Measurements from ENCODE around the gene PRRC2A.

Gene PRRC2A

GRCh38 chr6:31654574-31655348 lies 34.2 kb downstream of the PRRC2A start:
- DNase-seq, result no peak

DNA sequence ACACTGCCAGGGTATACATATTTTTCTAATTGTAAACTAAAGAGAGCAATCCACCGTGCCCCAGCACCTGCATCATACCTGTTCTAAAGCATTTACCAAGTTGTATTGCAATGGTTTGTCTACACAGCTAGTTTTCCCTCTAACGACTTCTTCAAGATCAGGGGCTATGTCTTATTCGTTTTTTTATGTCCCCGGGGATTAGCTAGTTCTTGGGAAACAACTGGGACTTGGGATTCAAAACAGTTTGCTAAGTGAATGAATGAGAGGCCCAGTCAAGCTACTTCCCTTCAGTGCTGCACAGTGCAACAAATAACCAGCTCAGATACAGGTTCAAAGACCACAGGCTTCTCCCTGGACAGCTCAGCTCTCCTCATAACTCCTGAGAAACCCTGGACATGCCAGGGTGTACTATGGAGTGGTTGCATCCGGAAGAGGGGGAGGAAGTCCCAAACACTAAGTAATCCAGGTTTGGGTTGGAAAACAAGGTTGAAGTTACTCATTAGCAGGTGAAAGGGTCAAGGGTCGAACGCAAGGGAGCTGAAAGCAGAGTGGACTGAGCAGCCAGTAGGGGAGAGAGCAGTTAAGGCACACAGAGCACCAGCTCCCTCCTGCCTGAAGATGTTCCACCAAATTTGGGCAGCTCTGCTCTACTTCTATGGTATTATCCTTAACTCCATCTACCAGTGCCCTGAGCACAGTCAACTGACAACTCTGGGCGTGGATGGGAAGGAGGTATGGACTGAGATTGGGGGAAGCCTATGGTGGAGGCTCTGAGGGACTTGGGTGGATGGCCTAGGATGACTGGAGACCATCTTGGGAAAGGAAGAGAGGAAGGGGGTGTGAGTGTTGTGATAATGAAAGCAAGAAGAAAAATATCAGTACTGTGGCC lies 35.1 kb downstream of the PRRC2A start, which contains the start of gene APOM:
Gene APOM (plus strand): TSS at position 546 of the 889 bp plus-strand sequence. CDS start 73 bp downstream, at position 619.
- no peak for DNase-seq

DNA sequence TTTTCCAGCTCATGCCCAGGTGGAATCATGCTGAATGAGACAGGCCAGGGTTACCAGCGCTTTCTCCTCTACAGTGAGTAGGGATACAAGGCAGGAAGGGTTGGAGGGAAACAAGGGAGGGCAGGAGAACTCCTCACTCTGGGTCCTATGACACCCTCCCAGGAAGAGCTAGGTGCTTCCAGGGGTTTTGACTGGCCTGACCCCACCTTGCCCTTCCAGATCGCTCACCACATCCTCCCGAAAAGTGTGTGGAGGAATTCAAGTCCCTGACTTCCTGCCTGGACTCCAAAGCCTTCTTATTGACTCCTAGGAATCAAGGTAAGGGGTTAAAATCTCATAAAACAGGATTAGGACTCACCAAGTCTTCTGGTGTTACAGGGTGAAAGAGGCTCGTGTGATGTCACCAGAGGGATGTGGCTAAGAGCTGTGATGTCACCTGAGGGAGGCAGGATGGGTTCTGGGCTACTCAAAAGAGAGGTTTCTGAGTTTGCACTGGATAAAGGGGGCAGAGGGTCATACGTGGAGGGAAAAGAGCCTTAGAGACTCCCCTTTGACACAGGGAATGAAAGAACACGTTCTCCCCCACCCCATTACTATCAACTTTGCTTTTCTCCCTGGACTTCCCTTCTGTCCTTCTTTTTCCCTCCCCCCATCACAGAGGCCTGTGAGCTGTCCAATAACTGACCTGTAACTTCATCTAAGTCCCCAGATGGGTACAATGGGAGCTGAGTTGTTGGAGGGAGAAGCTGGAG lies 37.1 kb downstream of the PRRC2A start:
- DNase-seq, result peak; percentile 52

- DNase-seq, result no peak
These were observed 37.7 kb downstream of the PRRC2A start for GRCh38 chr6:31658158-31658688.

DNA sequence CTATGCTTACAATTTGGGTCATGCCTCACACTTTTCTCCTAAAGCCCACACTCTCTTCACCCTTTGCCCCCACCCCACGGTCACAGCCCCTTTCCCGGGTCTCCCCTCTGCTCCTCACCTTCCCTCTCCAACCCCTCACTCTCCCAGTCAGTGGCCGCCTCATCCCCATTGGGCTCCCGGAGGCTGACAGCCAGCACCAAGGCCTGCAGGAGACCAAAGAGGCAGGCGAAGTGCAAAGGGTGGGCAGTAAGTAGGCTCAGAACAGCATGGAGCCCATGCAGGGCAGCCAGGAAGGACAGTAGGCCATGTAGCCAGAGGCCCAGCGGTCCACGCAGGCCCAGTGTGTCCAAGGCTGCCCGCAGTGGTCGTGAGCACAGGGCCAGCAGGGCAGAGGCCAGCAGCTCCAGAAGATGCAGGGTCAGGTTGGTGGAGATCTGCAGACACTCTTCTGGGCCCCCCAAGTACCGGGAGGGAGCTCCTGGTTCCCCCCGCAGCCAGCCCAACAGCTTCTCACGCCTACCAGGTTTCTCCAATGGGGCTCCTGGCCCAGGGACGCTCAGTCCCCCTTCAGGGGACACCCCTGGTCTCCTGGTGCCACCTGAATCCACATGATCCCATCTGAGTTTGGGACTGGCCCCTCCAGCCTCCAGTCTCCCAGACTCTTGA lies 38.6 kb downstream of the PRRC2A start:
- no peak for DNase-seq

DNA sequence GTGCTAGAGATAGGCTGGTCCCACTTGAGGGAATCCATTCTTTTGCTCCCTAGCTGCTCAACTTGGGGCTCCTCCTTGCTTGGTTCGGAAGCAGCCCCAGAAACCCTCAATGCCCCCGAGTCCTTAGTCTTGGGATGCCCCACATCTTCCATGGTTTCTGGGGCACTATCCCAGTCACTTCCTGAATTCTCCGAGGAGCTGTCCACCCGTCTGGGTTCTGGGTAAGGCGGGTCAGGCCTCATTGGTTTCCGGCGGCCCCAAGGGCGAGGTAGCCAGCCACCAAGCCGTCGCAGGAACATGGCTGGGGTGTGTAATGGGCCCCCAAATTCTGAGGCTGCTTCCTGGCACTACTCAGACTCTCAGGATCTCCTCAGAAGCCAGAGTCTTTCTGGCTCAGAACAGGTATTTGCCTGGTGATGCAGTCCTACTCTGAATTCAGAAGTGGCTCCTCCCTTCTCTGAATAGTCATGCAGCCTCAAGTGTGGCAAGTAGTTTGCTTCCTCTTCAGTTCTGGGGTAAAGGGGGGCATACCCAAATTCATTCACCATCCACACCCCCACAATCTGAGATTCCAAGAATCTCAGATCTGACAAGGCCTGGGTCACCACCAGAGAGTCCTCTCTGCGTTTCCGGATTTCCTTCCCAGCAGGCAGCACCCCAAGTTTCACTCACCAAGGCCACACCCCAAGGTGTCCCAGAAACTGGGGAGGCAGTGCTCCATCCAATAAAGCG lies 39.3 kb downstream of the PRRC2A start:
- peak; percentile 50 for DNase-seq

DNA sequence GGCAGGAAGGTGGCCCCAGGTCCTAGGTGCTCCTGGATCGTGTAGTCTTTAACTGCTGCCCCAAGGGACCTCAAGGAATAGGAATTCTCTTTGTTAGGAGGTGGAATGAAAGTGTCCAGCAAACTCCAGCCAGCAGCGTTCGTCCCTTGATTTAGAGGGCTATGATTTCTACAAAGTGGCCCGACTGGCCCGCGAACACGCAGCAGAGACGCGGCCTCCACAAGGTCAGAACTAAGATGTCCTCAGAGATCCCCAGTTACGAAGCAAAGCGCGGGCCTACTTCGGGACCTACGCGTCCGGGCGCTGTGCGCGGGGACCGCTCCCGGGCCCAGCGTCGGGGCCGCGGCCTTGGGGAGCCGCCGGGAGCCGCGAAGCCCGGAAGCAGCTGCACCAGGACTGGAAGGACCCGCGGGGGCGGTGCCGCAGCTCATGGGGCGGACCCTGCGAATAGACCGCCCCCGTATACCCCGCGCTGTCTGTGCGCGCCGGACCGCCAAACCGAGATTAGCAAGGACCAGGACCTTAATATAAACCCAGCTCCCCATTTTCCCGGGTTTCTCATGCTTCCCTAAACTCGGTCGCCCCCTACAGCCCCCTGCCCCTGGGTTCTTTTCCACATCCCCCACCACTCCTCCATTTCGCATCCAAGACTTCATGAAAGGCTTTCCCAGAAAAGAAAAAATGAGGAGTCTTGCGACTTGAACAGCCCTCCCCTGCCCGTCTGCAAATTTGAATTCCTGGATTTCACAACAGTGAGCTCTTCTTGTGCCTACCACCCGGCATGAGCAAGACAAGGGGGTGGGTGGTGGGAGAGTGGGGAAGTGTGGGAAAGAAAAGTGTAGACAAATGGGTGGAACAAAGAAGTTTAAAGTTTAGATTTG lies 40.1 kb downstream of the PRRC2A start, which contains the start of gene C6orf47:
Gene C6orf47 (minus strand): TSS at position 398 of the 881 bp plus-strand sequence. CDS start 831 bp downstream, outside the sequence.
- peak; percentile 82 for DNase-seq

- DNase-seq, result no peak
These were observed 41.0 kb downstream of the PRRC2A start for GRCh38 chr6:31661262-31662123.

GRCh38 chr6:31662124-31662723 lies 41.7 kb downstream of the PRRC2A start:
- DNase-seq, result no peak

DNA sequence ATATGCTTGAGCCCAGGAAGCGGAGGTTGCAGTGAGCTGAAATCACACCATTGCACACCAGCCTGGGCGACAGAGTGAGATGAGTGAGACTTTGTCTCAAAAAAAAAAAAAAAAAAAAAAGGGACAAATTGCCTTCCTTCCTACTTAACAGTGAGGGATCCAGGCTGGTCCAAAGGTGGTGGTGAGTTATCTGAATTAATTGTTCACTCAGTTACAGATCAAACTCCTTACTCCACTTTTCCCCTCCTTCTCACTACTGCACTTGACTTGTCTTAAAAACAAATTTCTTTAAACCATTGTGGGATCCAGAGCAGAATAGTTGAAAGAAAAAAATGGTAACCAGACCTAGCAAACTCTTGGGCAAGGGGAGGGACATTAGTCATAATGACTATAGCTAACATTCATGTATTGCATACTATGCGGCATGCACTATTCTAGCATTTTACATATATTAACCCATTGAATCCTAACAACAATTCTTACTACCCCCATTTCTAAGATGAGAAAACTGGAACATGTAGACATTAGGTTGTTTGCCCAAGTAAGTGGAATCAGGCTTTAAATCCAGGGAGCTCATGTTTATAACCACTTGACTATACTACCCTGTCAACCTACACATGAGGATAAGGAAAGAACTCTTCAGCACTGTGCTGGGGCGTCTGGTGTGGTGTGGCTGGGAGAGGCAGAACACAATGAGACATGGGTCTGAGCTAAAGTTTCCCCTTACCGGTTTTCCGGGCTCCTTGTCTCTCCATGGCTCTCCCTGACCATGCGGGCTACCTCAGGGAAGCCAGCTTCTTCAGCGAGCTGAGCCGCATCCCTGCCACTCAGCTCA lies 42.8 kb downstream of the PRRC2A start:
- DNase-seq, result no peak

GRCh38 chr6:31663961-31664789 lies 43.7 kb downstream of the PRRC2A start:
- DNase-seq, result no peak

GRCh38 chr6:31664790-31665500 lies 44.4 kb downstream of the PRRC2A start, which contains the start of gene GPANK1:
Gene GPANK1, minus strand, starts transcription at chr6:31664997. Its CDS starts 519 bp downstream, at chr6:31664478.
- DNase-seq, result peak; percentile 93

GRCh38 chr6:31665501-31666336 lies 45.2 kb downstream of the PRRC2A start, which contains the start of gene CSNK2B:
Gene CSNK2B, plus strand, starts transcription at chr6:31666080. Its CDS starts 752 bp downstream, at chr6:31666832.
- peak; percentile 99 for DNase-seq

DNA sequence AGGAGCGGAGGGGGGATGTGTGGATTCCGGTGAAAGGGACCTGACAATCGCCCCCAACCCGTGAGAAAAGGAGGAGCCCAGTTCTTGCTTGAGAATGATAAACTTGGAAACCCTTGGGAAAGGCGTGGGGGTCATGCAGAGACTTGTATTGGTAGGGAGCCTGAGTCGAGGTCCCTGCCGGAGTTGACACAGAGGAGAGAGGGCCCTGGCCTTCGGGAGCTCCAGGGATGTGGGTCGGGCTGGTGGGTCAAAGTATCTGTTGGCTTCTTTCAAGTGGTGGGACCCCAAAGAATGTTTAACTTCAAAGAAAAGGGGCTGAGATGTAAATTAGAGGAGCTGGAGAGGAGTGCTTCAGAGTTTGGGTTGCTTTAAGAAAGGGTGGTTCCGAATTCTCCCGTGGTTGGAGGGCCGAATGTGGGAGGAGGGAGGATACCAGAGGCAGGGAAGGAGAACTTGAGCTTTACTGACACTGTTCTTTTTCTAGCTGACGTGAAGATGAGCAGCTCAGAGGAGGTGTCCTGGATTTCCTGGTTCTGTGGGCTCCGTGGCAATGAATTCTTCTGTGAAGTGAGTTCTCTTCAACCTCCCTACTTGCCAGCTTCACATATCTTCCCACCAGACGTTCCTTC lies 45.9 kb downstream of the PRRC2A start:
- DNase-seq, result no peak

Measured in activated CD4-positive, alpha-beta T cell treated with anti-CD3 and anti-CD28 coated beads for 48 hours (primary cell).